GM19328 (cell line): Measurements from ENCODE around the gene DCANP1.

ENCODE experiments used
- ATAC-seq: cut with Tn5 transposase; IDR thresholded peaks from one replicate; pipeline ENCODE4 v1.9.1; 2021; ENCODE audit warnings: mild to moderate bottlenecking, moderate library complexity; ENCODE audit not compliant: unreplicated experiment

The DCANP1 gene

GRCh38 chr5:135480511-135480910 is 33.4 kb upstream of the DCANP1 start:
- ATAC-seq = no peak

GRCh38 chr5:135478938-135479337 is 31.8 kb upstream of the DCANP1 start:
- no peak for ATAC-seq

GRCh38 chr5:135477613-135478066 is 30.5 kb upstream of the DCANP1 start:
- no peak for ATAC-seq

- ATAC-seq = no peak
These were observed 29.8 kb upstream of the DCANP1 start for GRCh38 chr5:135476615-135477581.

GRCh38 chr5:135473956-135474670 is 27.0 kb upstream of the DCANP1 start:
- ATAC-seq = no peak

- no peak for ATAC-seq
These were observed 25.0 kb upstream of the DCANP1 start for GRCh38 chr5:135472141-135472540.

- no peak for ATAC-seq
These were observed 24.6 kb upstream of the DCANP1 start for GRCh38 chr5:135471726-135472125.

- no peak for ATAC-seq
These were observed 22.8 kb upstream of the DCANP1 start for GRCh38 chr5:135469911-135470310.

GRCh38 chr5:135468541-135468940 is 21.4 kb upstream of the DCANP1 start:
- no peak for ATAC-seq

- no peak for ATAC-seq
These were observed 20.8 kb upstream of the DCANP1 start for GRCh38 chr5:135467871-135468485.

GRCh38 chr5:135467051-135467625 is 20.0 kb upstream of the DCANP1 start:
- no peak for ATAC-seq

- peak; percentile 54 for ATAC-seq
These were observed 19.3 kb upstream of the DCANP1 start for GRCh38 chr5:135466178-135467050.

GRCh38 chr5:135465391-135466122 is 18.4 kb upstream of the DCANP1 start:
- no peak for ATAC-seq

- no peak for ATAC-seq
These were observed 15.2 kb upstream of the DCANP1 start for GRCh38 chr5:135462304-135462703.

GRCh38 chr5:135461481-135462151 is 14.5 kb upstream of the DCANP1 start:
- no peak for ATAC-seq

GRCh38 chr5:135460246-135461033 is 13.3 kb upstream of the DCANP1 start:
- no peak for ATAC-seq

GRCh38 chr5:135458921-135459331 is 11.8 kb upstream of the DCANP1 start:
- ATAC-seq = no peak

- ATAC-seq = no peak
These were observed 11.2 kb upstream of the DCANP1 start for GRCh38 chr5:135458356-135458755.
